Activated T-cell treated with anti-CD3 and anti-CD28 coated beads, Interleukin-2, amount 50 U/mL, for 48 hours (primary cell): Measurements from ENCODE around the gene CCZ1.
"Not testable (repeated sequence)": the region's sequence is repeated elsewhere in the genome, so short reads cannot be mapped to it uniquely, and the experiment has no call there.

Experiments
- DNase-seq, 2 experiments: peaks; one replicate each; pipeline ENCODE4 v3.0.0-alpha.2; 2020

The CCZ1 gene

DNA sequence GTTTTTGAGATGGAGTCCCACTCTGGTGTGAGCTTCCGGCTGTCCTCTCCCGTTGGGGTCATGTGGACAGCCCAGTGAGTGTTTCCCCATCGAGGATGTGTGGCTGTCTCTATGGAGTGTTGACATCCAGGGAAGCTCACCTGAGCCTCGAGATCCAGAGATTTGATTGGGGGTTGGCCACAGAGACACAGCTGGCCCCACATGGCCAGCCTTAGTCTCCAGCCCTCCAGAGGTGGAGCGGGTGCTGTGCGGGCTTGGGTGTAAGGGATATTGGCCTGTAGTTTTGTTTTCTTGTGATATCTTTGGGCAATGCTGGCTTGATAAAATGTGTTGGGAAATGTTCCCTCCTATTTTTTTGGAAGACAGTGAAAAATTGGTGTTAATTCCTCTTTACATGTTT is 18.0 kb downstream of the CCZ1 start:
- not testable (repeated sequence) for DNase-seq

DNA sequence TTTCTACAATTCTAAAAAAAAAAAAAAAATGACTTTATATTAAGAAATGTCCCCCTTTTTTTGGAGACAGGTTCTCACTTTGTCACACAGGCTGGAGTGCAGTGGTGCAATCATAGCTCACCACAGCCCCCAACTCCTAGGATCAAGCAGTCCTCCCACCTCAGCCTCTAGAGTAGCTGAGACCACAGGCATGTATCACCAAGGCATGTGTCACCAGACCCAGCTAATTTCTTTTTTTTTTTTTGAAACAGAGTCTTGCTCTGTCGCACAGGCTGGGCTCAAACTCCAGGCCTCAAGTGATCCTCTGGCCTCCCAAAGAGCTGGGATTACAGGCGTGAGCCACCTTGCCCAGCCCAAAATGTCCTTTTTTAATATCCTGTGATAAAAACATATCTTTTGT is 25.6 kb downstream of the CCZ1 start:
- DNase-seq: not testable (repeated sequence)

GRCh38 chr7:5924630-5925029 is 26.1 kb downstream of the CCZ1 start:
- not testable (repeated sequence) for DNase-seq

DNA sequence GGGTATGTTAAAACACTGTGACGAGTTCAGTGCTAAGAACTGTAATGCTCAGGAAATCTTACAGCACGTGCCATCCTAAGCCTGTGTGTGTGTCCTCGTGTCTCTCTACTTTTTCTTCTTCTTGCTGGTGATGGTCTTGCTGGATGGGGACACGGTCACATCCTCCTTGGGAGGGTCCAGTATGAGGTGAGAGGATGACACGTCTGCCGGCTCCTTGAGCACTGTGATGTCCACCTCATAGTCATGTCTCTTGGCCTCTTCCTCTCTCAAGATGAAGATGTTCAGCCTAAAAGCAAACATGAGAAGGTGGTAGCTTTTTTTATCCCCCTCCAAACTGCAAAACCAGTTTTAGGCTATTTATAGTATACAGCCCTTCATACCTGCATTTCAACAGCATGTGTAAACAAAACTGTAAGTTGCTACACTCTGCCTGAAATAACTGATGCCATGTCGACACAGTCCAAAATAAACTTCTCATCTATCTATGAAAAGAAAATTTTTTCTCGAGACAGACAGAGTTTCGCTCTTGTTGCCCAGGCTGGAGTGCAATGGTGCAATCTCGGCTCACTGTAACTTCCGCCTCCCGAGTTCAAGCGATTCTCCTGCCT is 27.8 kb downstream of the CCZ1 start:
- DNase-seq: not testable (repeated sequence)

DNA sequence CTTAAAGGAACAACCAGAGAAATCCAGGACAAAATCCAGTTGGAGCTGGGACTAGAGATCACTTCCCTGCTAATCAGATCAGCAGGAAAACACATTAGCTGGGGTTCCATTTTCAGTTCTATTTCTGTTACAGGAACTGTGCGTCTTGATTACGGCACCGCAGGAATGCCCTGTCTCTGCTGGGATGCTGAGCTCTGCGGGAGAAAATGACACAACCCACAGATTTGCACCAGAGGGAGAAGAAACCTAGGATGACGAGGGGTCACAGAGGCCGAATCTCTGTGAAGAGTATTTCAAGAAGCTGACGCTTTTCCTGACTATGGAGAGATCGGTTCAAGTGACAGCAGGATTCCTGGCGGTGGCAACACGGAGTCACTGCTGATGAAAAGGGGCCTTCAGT is 31.8 kb downstream of the CCZ1 start:
- DNase-seq: not testable (repeated sequence)

DNA sequence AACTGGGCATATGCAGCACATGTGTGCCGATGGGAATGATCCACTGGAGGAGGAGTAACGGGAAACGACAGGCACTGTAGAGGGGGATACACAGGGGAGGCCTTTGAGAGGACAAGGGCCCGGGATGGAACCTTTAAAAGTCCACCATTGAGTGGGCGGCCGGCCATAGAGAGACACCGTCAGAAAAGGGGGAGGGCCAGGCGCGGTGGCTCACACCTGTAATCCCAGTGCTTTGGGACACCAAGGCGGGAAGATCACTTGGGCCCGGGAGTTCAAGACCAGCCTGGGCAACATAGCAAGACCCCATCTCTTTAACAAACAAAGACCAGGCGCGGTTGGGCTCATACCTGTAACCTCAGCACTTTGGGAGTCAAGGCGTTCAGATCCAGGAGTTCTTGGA is 32.7 kb downstream of the CCZ1 start:
- not testable (repeated sequence) for DNase-seq

GRCh38 chr7:5931905-5932644 is 33.5 kb downstream of the CCZ1 start:
- DNase-seq: not testable (repeated sequence)

DNA sequence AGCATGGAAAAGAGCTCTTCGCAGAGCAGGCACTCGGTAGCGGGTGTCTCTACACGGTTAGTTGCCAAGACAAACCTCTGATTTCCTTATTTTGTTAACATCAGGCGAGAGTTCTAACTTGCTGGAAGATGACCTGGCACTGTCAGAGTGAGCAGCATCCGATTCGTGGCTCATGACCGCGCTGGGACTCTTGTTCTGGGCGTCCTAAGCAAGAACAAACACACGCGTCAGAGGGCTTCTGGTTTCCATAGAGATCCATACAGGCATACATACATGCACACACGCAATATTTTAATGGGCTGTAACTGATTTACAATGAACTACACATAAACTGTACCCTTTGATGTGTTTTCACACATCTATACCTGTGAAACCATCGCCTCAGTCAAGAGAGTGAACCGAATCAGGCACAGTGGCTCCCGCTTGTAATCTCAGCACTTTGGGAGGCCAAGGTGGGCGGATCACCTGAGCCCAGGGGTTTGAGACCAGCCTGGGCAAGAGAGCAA is 36.5 kb downstream of the CCZ1 start:
- not testable (repeated sequence) for DNase-seq

DNA sequence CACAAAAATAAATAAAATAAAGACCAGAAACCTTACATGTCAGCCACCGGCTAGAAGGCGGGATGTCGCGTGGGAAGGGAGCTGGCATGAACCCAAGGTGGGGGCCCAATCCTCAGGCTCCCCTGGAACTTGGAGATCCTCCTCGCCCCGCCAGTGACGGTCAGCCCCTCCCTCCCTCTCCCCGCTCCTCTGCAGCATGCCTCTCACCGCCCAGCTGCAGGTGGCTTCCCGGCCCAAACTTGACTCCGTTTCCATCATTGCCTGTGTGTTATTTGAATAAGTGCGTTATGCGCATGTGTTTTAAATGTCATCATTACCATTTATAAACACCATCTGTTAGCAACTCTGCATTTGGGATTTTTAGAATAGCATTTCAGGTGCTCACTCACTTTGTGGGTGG is 64.7 kb downstream of the CCZ1 start:
- DNase-seq: not testable (repeated sequence)

DNA sequence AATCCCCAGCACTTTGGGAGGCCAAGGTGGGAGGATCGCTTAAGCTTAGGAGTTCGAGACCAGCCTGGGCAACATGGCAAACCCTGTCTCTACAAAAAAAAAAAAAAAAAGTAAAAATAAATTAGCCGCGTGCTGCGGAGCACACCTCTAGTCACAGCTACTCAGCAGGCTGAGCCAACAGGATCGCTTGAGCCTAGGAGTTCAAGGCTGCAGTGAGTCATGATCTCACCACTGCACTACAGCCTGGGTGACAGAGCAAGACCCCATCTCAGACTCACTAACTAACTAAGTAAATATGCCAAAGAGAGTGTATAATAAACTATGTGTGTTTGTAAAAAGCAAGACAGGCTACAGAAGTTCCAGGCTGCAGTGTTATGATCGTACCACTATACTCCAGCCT is 65.3 kb downstream of the CCZ1 start:
- not testable (repeated sequence) for DNase-seq

GRCh38 chr7:5970347-5970911 is 71.9 kb downstream of the CCZ1 start, which contains the start of gene RSPH10B:
Gene RSPH10B (minus strand): TSS chr7:5970689. CDS start chr7:5967116, 3,573 bp downstream.
- DNase-seq: not testable (repeated sequence)

DNA sequence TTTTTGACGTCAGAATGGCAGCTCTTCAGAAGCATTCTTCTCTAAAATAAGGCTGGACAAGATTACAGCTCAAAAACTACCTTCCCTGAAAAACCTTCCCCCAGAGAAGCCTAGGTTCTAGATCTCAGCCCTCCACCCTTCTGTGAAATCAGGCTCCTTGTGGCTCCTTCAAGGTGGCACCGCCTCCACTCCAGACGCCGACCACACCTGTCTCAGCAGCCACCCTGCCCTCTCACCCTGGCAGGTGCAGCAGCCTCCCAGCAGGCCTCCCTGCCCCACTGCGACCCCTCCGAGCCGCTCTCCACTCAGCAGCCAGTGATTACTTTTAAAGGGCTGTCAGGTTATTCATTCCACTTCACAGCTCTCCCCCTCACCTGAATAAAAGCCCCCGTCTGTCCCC is 75.0 kb downstream of the CCZ1 start:
- DNase-seq: not testable (repeated sequence)
